OCI-LY3 (cell line): ENCODE data around the gene PAM.

ENCODE experiments used
- H2AFZ ChIP-seq: fragments of 200-600, 300-600 bp; shearing (Covaris generic); 2 replicates; pipeline ENCODE4 v1.6.0; 2014; ENCODE audit warnings: antibody characterized with exemption, low read depth, low read length
- H3K27ac ChIP-seq: fragments of 200-600, 300-600 bp; sonication (generic); 2 replicates; pipeline ENCODE4 v1.5.1; 2014; ENCODE audit warnings: mild to moderate bottlenecking, low read length, moderate library complexity, mixed read lengths
- H3K27me3 ChIP-seq: fragments of 200-600, 300-600 bp; sonication (generic); 2 replicates; pipeline ENCODE4 v1.6.1; 2014; ENCODE audit warnings: low read depth, low read length, mixed read lengths
- H3K36me3 ChIP-seq: fragments of 200-600, 300-600 bp; sonication (generic); replicated peaks from 2 replicates; pipeline ENCODE3; 2014; ENCODE audit warnings: low read depth, low read length, mixed read lengths
- H3K4me1 ChIP-seq: fragments of 300-600, 200-600 bp; sonication (generic); 2 replicates; pipeline ENCODE4 v1.6.1; 2014; ENCODE audit warnings: low read length, mixed read lengths
- H3K4me2 ChIP-seq: fragments of 200-600, 300-600 bp; sonication (generic); 2 replicates; pipeline ENCODE4 v1.6.1; 2014; ENCODE audit warnings: low read length, mixed read lengths
- H3K4me3 ChIP-seq: fragments of 300-600, 200-600 bp; sonication (generic); 2 replicates; pipeline ENCODE4 v1.5.1; 2014; ENCODE audit warnings: antibody characterized with exemption, mild to moderate bottlenecking, low read length, moderate library complexity
- H3K79me2 ChIP-seq: fragments of 300-600, 200-600 bp; shearing (Covaris generic); 2 replicates; pipeline ENCODE4 v1.6.1; 2014; ENCODE audit warnings: mild to moderate bottlenecking, low read length, mixed read lengths
- H3K9ac ChIP-seq: fragments of 300-600, 200-600 bp; shearing (Covaris generic); 2 replicates; pipeline ENCODE4 v1.6.0; 2014; ENCODE audit warnings: mild to moderate bottlenecking, low read length, moderate library complexity
- H3K9me3 ChIP-seq: fragments of 200-600, 300-600 bp; shearing (Covaris generic); 2 replicates; pipeline ENCODE4 v1.6.1; 2014; ENCODE audit warnings: low read length, mixed read lengths; ENCODE audit not compliant: insufficient read depth
- H4K20me1 ChIP-seq: fragments of 200-600, 300-600 bp; sonication (generic); 2 replicates; pipeline ENCODE4 v1.6.1; 2016; ENCODE audit warnings: low read length, mixed read lengths; ENCODE audit not compliant: insufficient read depth
- EZH2phosphoT487 ChIP-seq: fragments of 200-600 bp; shearing (Covaris generic); IDR thresholded peaks from 2 replicates; pipeline ENCODE4 v1.6.1; 2018; ENCODE audit warnings: antibody characterized with exemption, mixed run types, low read depth
- TF ChIP-seq, protein P1 (sequence below): fragments of 200-600, 300-600 bp; sonication (generic); IDR thresholded peaks from 2 replicates; pipeline ENCODE4 v1.5.1; 2014; ENCODE audit warnings: antibody characterized with exemption, low read length, low read depth

The PAM gene

DNA sequence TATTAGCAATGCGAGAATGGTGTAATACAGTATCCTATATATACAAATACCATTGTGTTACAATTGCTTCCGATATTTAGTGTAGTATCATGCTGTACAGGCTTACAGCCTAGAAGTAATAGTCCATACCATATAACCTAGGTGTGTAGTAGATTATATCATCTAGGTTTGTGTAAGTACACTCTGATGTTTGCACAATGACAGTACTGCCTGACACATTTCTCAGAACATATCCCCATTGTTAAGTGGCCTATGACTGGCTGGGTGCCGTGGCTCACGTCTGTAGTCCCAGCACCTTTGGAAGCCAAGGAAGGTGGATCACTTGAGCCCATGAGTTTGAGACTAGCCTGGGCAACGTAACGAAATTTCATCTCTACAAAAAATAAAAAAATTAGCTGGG is 124.6 kb downstream of the PAM start:
- no peak overlapping the region for H3K4me3 ChIP-seq
- no peak overlapping the region for H2AFZ ChIP-seq
- TF ChIP-seq EZH2phosphoT487, result no peak
- TF ChIP-seq, protein P1, sequence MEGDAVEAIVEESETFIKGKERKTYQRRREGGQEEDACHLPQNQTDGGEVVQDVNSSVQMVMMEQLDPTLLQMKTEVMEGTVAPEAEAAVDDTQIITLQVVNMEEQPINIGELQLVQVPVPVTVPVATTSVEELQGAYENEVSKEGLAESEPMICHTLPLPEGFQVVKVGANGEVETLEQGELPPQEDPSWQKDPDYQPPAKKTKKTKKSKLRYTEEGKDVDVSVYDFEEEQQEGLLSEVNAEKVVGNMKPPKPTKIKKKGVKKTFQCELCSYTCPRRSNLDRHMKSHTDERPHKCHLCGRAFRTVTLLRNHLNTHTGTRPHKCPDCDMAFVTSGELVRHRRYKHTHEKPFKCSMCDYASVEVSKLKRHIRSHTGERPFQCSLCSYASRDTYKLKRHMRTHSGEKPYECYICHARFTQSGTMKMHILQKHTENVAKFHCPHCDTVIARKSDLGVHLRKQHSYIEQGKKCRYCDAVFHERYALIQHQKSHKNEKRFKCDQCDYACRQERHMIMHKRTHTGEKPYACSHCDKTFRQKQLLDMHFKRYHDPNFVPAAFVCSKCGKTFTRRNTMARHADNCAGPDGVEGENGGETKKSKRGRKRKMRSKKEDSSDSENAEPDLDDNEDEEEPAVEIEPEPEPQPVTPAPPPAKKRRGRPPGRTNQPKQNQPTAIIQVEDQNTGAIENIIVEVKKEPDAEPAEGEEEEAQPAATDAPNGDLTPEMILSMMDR, result no peak
- H3K9ac ChIP-seq, result no peak overlapping the region
- no peaks in the 10 kb centered on the region for H3K9me3 ChIP-seq
- no peaks in the 10 kb centered on the region for H3K36me3 ChIP-seq
- no peaks in the 10 kb centered on the region for H4K20me1 ChIP-seq
- H3K4me2 ChIP-seq, result no peak overlapping the region
- no peak overlapping the region for H3K27ac ChIP-seq
- no peaks in the 10 kb centered on the region for H3K27me3 ChIP-seq
- H3K79me2 ChIP-seq, result no peaks in the 10 kb centered on the region
- no peaks in the 10 kb centered on the region for H3K4me1 ChIP-seq

DNA sequence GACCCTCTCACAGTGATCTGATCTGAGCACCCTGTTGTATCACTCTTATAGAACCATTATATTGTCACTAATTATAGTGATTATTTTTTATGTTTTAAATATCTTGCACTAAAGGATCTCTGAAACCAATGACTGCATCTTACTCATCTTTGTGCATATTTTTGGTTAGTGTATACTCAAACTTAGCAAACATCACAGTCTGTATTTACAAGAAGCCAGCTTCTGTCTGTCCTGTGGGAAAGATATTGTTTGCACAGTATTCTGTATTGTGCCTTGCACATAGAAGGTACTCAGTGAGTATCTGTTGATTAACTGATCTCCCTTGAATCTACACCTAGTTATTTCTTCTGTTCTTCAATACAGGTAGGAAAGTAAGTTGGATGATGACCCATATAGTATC is 131.5 kb downstream of the PAM start:
- Histone ChIP-seq H3K36me3 (no peaks in the 10 kb centered on the region), H3K9ac (no peak overlapping the region), H4K20me1 (no peaks in the 10 kb centered on the region), H3K27ac (no peak overlapping the region), H3K27me3 (no peaks in the 10 kb centered on the region), H3K9me3 (no peaks in the 10 kb centered on the region), H2AFZ (no peak overlapping the region), H3K4me2 (no peak overlapping the region), H3K79me2 (no peaks in the 10 kb centered on the region), H3K4me3 (no peak overlapping the region), H3K4me1 (no peaks in the 10 kb centered on the region)
- no peak for TF ChIP-seq EZH2phosphoT487
- TF ChIP-seq, protein P1, result no peak

DNA sequence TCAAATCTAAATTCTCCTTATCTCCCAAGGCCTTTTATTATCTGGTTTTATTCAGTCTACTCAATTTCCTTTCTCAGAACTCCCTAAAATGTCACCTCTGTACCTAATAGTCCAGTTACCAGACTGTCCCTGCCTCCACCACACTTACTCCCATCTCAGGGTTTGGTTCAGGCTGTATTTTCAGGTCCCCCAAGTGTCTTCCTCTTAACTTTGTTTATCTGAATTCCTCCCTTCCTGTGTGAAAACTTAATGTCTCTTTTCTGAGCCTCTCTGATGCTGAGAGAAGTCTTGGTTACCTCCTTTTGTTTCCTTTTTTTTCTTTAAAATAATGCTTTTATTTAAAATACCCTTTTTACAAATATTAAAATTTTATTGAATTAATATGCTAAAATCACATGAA is 133.4 kb downstream of the PAM start:
- Histone ChIP-seq H3K4me2 (no peak overlapping the region), H3K27ac (no peak overlapping the region), H3K79me2 (no peaks in the 10 kb centered on the region), H3K9ac (no peak overlapping the region), H3K4me1 (no peaks in the 10 kb centered on the region), H3K36me3 (no peaks in the 10 kb centered on the region), H4K20me1 (no peaks in the 10 kb centered on the region), H2AFZ (no peak overlapping the region), H3K27me3 (no peaks in the 10 kb centered on the region), H3K4me3 (no peak overlapping the region), H3K9me3 (no peaks in the 10 kb centered on the region)
- TF ChIP-seq EZH2phosphoT487, result no peak

DNA sequence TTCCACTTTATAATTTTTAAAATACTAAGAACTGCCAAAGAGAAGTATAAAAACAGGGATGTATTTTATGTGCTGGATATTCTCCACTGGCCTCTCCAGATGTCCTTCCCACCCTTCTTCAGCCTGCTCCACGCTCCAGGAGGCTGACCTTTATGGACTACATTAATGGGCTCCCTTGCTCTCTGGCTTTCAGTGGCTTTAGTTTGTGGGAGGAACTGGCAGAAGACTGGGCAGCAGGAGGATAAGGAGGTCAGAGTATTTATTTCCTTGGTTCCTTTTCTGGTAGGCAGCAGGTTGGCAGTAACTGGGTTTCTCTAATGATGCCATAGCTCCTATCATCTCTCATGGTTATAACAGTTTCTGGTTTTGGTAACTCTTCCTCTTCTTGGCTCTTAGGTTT is 133.9 kb downstream of the PAM start:
- no peaks in the 10 kb centered on the region for H3K36me3 ChIP-seq
- no peaks in the 10 kb centered on the region for H3K9me3 ChIP-seq
- no peak overlapping the region for H2AFZ ChIP-seq
- TF ChIP-seq, protein P1, result no peak
- no peak for TF ChIP-seq EZH2phosphoT487
- no peaks in the 10 kb centered on the region for H4K20me1 ChIP-seq
- no peaks in the 10 kb centered on the region for H3K27me3 ChIP-seq
- H3K9ac ChIP-seq, result no peak overlapping the region
- H3K79me2 ChIP-seq, result no peaks in the 10 kb centered on the region
- H3K4me3 ChIP-seq, result no peak overlapping the region
- no peaks in the 10 kb centered on the region for H3K4me1 ChIP-seq
- H3K4me2 ChIP-seq, result no peak overlapping the region
- H3K27ac ChIP-seq, result no peak overlapping the region

DNA sequence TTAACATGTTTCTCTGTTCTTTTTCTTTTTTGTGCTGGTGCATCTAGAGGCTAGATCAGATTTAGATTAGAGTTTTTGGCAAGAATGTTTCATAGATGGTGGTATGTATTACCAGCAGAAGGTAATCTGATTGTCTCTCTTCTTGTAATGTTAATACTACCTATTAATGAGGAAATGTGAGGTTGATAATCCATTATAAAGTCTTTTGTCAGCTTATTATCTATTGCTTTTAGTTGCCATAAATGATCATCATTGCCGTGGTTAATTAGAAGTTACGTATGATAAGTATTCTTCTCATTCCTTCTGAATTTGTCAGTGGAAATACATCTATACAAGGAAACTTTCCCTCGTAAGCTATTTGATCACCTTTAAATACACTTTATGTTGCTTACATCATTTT is 135.0 kb downstream of the PAM start:
- Histone ChIP-seq H4K20me1 (no peaks in the 10 kb centered on the region), H3K9ac (no peak overlapping the region), H3K4me1 (no peaks in the 10 kb centered on the region), H3K36me3 (no peaks in the 10 kb centered on the region), H3K27me3 (no peaks in the 10 kb centered on the region), H3K9me3 (no peaks in the 10 kb centered on the region), H3K4me3 (no peak overlapping the region), H3K27ac (no peak overlapping the region), H2AFZ (no peak overlapping the region), H3K4me2 (no peak overlapping the region), H3K79me2 (no peaks in the 10 kb centered on the region)
- TF ChIP-seq EZH2phosphoT487, result no peak
- TF ChIP-seq, protein P1, result no peak
